Activated CD4-positive, alpha-beta T cell treated with anti-CD3 and anti-CD28 coated beads, Interleukin-2, amount 50 U/mL, for 16 hours (primary cell): ENCODE data around the gene AP1B1.
"Not testable (repeated sequence)": the region's sequence is repeated elsewhere in the genome, so short reads cannot be mapped to it uniquely, and the experiment has no call there.

Experiments
- DNase-seq: peaks from one replicate; pipeline ENCODE4 v3.0.0-alpha.2; 2020

The AP1B1 gene

GRCh38 chr22:29346659-29347058 lies 41.7 kb downstream of the AP1B1 start:
- no peak for DNase-seq

GRCh38 chr22:29345932-29346331 lies 42.4 kb downstream of the AP1B1 start:
- no peak for DNase-seq

GRCh38 chr22:29344889-29345288 lies 43.5 kb downstream of the AP1B1 start:
- DNase-seq: not testable (repeated sequence)

GRCh38 chr22:29344137-29344536 lies 44.2 kb downstream of the AP1B1 start:
- DNase-seq: no peak

- DNase-seq: peak; percentile 59
Measured at GRCh38 chr22:29343313-29343805, 45.0 kb downstream of the AP1B1 start.

- no peak for DNase-seq
Measured at GRCh38 chr22:29342577-29343312, 45.6 kb downstream of the AP1B1 start.

GRCh38 chr22:29342177-29342576 lies 46.2 kb downstream of the AP1B1 start:
- no peak for DNase-seq

GRCh38 chr22:29341849-29342127 lies 46.6 kb downstream of the AP1B1 start:
- DNase-seq: no peak

- no peak for DNase-seq
Measured at GRCh38 chr22:29341056-29341848, 47.1 kb downstream of the AP1B1 start.

GRCh38 chr22:29340566-29340965 lies 47.8 kb downstream of the AP1B1 start:
- DNase-seq: no peak

GRCh38 chr22:29339381-29340235 lies 48.8 kb downstream of the AP1B1 start:
- no peak for DNase-seq

GRCh38 chr22:29338398-29338797 lies 50.0 kb downstream of the AP1B1 start:
- DNase-seq: no peak

- DNase-seq: no peak
Measured at GRCh38 chr22:29337631-29338284, 50.6 kb downstream of the AP1B1 start.

GRCh38 chr22:29336751-29337490 lies 51.4 kb downstream of the AP1B1 start:
- no peak for DNase-seq

GRCh38 chr22:29335656-29336055 lies 52.7 kb downstream of the AP1B1 start:
- no peak for DNase-seq

- DNase-seq: no peak
Measured at GRCh38 chr22:29334696-29335344, 53.5 kb downstream of the AP1B1 start.

- no peak for DNase-seq
Measured at GRCh38 chr22:29334148-29334547, 54.2 kb downstream of the AP1B1 start.

- no peak for DNase-seq
Measured at GRCh38 chr22:29332886-29333496, 55.4 kb downstream of the AP1B1 start.

GRCh38 chr22:29331658-29332300 lies 56.6 kb downstream of the AP1B1 start:
- no peak for DNase-seq

- DNase-seq: no peak
Measured at GRCh38 chr22:29331213-29331612, 57.2 kb downstream of the AP1B1 start.

- no peak for DNase-seq
Measured at GRCh38 chr22:29330753-29331152, 57.6 kb downstream of the AP1B1 start.
